Esophagus squamous epithelium (tissue), 5 donors: ENCODE measurements around the gene GPR3. TPM values are rescaled to one million over a fixed set of nuclear protein-coding genes. Genes with fewer than 3 reads are reported as not detected.

Source experiments
- DNase-seq: peaks from one replicate; lab custom pipeline; 2025; lab: John Stamatoyannopoulos, UW
- H3K27ac ChIP-seq, 4 donors: fragments of 200-600 bp; sonication (generic); one replicate each; pipeline ENCODE4 v1.5.1; 2016 to 2019; ENCODE audit warnings: mild to moderate bottlenecking in 1 of 4
- H3K27me3 ChIP-seq, 4 donors: fragments of 200-600 bp; sonication (generic); 1 replicate in 3 of 4; 2 replicates in 1 of 4; pipeline versions ENCODE4 v1.5.1 to v1.6.0; 2017 to 2021; ENCODE audit warnings: antibody characterized with exemption in 1 of 4
- H3K36me3 ChIP-seq, 3 donors: fragments of 200-600 bp; sonication (generic); one replicate each; pipeline ENCODE4 v1.5.1; 2016 to 2019
- H3K4me1 ChIP-seq, 3 donors: fragments of 200-600 bp; sonication (generic); one replicate each; pipeline ENCODE4 v1.5.1; 2017 to 2019
- H3K4me3 ChIP-seq, 4 donors: fragments of 200-600 bp; sonication (generic); 1 replicate in 3 of 4; 2 replicates in 1 of 4; pipeline ENCODE4 v1.5.1; 2016 to 2019; ENCODE audit warnings: mild to moderate bottlenecking in 2 of 4, moderate library complexity in 1 of 4
- H3K9me3 ChIP-seq, 3 donors: fragments of 200-600 bp; sonication (generic); one replicate each; pipeline ENCODE4 v1.5.1; 2016 to 2019
- POLR2A ChIP-seq, 4 donors: fragments of 450-650 bp; IDR thresholded peaks; one replicate each; pipeline ENCODE4 v1.6.1; 2017; ENCODE audit warnings: antibody characterized with exemption in 4 of 4, mild to moderate bottlenecking in 4 of 4, moderate library complexity in 3 of 4
- WGBS, 2 donors: methylation state at CpG; one replicate each; pipeline ENCODE4 v1.1.5; 2018; 5-methylcytosine and 5-hydroxymethylcytosine counted together
- intact Hi-C: fragments of 100-400 bp; cut with DNase I; formaldehyde crosslinking; loops from one replicate; pipeline ENCODE4 v1.15.0; 2022
- total RNA-seq, 4 donors: library from RNA; depleted of rRNA; stranded (reverse); fragments of >200 nt; gene quantifications; one replicate each; pipeline ENCODE4 v1.1.0, GENCODE V29; 2016
- TF ChIP-seq, protein P1 (sequence below), 6 experiments: fragments of 450-650 bp in 4 of 6; fragments of 200-600 bp in 2 of 6; sonication (generic) in 2 of 6; IDR thresholded peaks; one replicate each; pipeline ENCODE4 v1.5.1; 2016 to 2019; ENCODE audit warnings: antibody characterized with exemption in 6 of 6, mild to moderate bottlenecking in 4 of 6, moderate library complexity in 4 of 6
- donor health status: DM: yes; HTN: yes; CAD: no.

Gene GPR3
- total RNA-seq, 4 donors from 2014 or later: 0.38 TPM; not detected in 3

DNA sequence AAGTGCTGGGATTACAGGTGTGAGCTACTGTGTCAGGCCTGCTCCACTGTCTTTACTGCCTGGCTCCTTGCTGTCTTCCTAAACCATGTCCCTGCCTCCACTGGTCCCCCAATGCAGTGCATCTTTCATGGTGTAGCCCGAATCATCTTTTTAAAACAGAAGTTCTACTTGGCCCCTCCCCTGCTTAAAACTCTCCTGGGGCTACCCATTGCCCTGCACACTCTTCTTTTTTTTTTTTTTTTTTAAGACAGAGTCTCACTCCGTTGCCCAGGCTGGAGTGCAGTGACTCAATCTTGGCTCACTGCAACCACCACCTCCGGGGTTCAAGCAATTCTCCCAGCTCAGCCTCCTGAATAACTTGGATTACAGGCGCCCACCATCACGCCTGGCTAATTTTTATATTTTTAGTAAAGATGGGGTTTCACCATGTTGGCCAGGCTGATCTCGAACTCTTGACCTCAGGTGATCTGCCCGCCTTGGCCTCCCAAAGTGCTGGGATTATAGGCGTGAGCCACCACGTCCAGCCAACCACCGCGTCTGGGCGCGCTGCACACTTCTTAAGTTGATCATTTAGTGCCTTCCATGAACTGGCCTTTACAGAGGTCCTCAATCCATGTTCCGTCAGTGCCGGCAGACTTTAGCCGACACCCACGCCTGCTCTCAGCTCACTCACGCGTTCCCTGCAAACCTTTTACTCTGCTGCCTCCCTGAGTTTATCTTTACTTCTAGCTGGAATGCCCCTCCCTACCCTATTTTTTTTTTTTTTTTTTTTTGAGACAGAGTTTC, 20.2 kb upstream of the GPR3 start:
- intact Hi-C loops: no loop called here
- no peak for TF ChIP-seq POLR2A (IDR thresholded peaks at IDR 0.05)
- TF ChIP-seq, protein P1, sequence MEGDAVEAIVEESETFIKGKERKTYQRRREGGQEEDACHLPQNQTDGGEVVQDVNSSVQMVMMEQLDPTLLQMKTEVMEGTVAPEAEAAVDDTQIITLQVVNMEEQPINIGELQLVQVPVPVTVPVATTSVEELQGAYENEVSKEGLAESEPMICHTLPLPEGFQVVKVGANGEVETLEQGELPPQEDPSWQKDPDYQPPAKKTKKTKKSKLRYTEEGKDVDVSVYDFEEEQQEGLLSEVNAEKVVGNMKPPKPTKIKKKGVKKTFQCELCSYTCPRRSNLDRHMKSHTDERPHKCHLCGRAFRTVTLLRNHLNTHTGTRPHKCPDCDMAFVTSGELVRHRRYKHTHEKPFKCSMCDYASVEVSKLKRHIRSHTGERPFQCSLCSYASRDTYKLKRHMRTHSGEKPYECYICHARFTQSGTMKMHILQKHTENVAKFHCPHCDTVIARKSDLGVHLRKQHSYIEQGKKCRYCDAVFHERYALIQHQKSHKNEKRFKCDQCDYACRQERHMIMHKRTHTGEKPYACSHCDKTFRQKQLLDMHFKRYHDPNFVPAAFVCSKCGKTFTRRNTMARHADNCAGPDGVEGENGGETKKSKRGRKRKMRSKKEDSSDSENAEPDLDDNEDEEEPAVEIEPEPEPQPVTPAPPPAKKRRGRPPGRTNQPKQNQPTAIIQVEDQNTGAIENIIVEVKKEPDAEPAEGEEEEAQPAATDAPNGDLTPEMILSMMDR (IDR thresholded peaks at IDR 0.05): no peak
- H3K27me3 ChIP-seq: no peaks in the 10 kb centered on the region
- 56 to 68% methylated on average over 18 to 19 of the region's 19 CpGs for WGBS, 2 donors
- no peaks in the 10 kb centered on the region for H3K36me3 ChIP-seq
- no peak overlapping the region for H3K27ac ChIP-seq
- H3K4me3 ChIP-seq: no peak overlapping the region
- H3K4me1 ChIP-seq: peaks cover 30 to 55% (median 35%) of the 10 kb centered on the region in 3 donors
- H3K9me3 ChIP-seq: no peaks in the 10 kb centered on the region
- no peak for DNase-seq

DNA sequence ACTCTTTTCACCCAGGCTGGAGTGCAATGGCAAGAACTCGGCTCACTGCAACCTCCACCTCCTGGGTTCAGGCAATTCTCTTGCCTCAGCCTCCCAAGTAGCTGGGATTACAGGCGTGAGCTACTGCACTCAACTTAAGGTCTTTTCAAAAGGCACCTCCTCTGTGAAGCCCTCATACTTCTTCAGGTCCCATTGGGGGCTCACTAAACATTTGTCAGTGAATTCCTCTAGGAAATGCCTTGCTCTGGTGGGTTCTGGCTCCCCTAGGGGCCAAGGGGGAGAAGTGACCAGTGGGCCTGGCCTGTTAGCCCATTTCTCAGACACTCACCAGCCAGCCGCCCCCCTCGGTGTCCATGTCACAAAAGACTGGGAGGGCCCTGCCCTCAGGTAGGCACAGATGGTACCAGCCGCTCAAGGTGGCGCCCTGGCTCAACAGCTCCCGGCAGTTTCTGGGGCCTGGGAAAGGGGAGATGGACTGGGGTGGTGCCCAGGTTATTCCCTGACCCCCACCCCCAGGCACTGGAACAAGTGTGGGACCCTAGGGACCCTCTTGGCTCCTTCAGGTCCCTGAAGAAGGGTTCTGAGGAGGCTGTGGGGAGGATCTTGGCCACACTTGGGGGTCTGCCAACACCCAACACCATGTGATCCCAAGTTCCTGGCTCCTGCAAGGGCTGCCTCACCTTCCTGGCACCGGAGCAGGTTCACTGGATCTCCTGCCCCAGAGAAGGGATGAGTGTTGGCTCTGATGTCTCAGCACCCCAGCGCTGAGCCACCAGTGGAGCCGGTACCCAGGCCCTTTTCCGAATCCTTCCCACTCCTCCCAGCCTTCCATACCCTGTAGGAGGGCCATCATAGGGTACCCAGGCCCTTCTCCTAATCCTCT, 19.4 kb upstream of the GPR3 start:
- no peak overlapping the region for H3K4me3 ChIP-seq
- WGBS, 2 donors: 37 to 72% methylated on average over 6 of the region's 11 CpGs
- H3K27me3 ChIP-seq: no peaks in the 10 kb centered on the region
- peak overlapping the region in 2 of 4 donors; percentile 9 to 39 for H3K27ac ChIP-seq
- TF ChIP-seq POLR2A (IDR thresholded peaks at IDR 0.05): no peak
- TF ChIP-seq, protein P1 (IDR thresholded peaks at IDR 0.05): peak in 1 of 6 experiments; percentile 3
- intact Hi-C loops: no loop called here
- H3K4me1 ChIP-seq: peaks cover 22 to 55% (median 27%) of the 10 kb centered on the region in 3 donors
- H3K9me3 ChIP-seq: no peaks in the 10 kb centered on the region
- no peaks in the 10 kb centered on the region for H3K36me3 ChIP-seq
- DNase-seq: no peak

DNA sequence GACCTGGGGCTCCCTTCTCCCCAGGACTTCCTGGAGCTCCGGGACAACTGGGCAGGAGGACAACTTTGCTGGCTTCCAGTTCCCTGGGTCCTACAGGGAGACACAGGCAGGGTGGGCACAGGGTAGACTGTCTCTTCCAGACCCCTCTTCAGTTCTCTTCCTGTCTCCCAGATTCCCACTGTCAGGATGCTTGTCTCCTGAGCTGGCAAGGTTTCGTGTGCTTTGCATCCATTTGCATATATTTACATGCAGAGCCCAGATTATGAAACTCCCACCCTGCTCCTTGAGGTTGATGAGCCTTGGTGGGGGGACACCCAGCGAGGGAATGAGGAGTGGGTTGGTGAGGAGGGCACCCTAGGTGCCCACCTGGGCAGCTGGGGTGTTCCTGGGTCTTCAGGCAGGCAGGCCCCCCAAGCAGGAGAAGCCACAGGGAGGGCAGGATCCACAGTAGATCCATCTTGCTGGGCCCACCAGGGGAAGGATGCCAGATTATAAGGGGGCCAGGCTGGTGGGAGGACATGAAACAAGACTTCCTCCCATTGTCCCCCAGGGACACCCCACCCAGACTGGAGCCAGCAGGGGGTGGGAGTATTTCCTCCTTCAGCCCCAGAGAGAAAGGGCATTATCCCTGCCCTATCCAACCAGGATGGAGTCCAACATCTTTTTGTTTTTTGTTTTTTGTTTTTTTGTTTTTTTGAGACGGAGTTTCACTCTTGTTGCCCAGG, 17.9 kb upstream of the GPR3 start, which contains the start of gene FCN3:
Gene FCN3 (minus strand): TSS at position 463 of the 725 bp plus-strand sequence. CDS start 6 bp downstream, at position 457.
- no peak for DNase-seq
- H3K27me3 ChIP-seq: no peaks in the 10 kb centered on the region
- no peaks in the 10 kb centered on the region for H3K36me3 ChIP-seq
- H3K9me3 ChIP-seq: no peaks in the 10 kb centered on the region
- H3K4me1 ChIP-seq: peaks cover 15 to 55% (median 20%) of the 10 kb centered on the region in 3 donors
- no peak for TF ChIP-seq POLR2A (IDR thresholded peaks at IDR 0.05)
- TF ChIP-seq, protein P1 (IDR thresholded peaks at IDR 0.05): no peak
- intact Hi-C loops: no loop called here
- no peak within 1 kb of the TSS for H3K4me3 ChIP-seq
- H3K27ac ChIP-seq: peak within 1 kb of the TSS in 2 of 4 donors; percentile 9 to 39
- WGBS, 2 donors: 67 to 71% methylated on average over 3 of the region's 4 CpGs

DNA sequence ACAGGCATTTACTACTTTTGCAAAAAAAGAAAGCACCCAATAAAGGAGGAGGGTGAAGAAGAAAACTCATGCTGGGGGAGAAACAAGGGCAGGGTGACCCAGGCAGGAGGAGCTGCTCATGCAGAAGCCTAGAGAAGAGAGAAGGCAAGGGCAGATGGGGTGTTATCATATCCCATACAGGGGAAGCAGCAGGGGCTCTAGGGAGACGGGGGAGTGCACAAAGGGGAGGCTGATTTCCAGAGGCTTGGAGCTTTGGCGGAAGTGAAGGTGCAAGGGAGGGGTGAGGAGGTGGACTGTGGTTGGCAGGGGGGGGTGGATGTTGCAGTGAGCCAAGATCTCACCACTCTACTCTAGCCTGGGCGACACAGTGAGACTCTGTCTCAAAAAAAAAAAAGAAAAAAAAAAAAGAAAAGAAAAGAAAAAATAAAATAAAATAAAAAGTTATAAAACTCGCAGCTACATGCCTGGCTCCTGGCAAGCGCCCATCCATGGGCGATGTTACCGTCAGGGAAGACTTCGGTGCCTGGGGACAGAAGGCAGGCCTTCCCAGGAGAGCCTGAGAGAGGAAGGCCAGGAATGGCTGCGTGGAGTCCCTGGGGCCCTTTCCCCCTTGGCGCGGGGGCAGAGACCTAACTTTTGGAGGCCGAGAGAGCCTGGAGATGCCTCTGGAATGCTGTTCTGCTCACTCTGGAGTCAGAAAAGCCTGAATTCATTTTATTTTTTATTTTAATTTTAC, 14.5 kb upstream of the GPR3 start:
- WGBS, 2 donors: 35 to 52% methylated on average over 12 of the region's 12 CpGs

More for the DNA sequence above, 14.5 kb upstream of the GPR3 start:
- peaks cover 31 to 72% (median 32%) of the 10 kb centered on the region in 3 donors for H3K4me1 ChIP-seq
- peaks cover 0 to 6% (median 0%) of the 10 kb centered on the region in 4 donors for H3K27me3 ChIP-seq
- no peaks in the 10 kb centered on the region for H3K9me3 ChIP-seq
- H3K36me3 ChIP-seq: no peaks in the 10 kb centered on the region
- DNase-seq: no peak
- peak overlapping the region in 3 of 4 donors; percentile 43 to 85 (median 82) for H3K27ac ChIP-seq
- intact Hi-C loops: no loop called here
- TF ChIP-seq POLR2A (IDR thresholded peaks at IDR 0.05): no peak
- TF ChIP-seq, protein P1 (IDR thresholded peaks at IDR 0.05): no peak
- no peak overlapping the region for H3K4me3 ChIP-seq
